ENCODE measurements around the gene PRH2.

The PRH2 gene

GRCh38 chr12:10928746-10929286 lies at the start of gene PRH2:
TSS of gene PRH2 (plus strand) at chr12:10929236. CDS start at chr12:10929274, 38 bp downstream.
- H4K20me1 ChIP-seq (ENCODE audit: insufficient read depth), result no peaks in the 10 kb centered on the region
- H3K79me2 ChIP-seq (ENCODE audit: insufficient read depth, low read depth), result no peaks in the 10 kb centered on the region
- H3K4me2 ChIP-seq, result no peak within 1 kb of the TSS
- TF ChIP-seq CTCF (conservative IDR thresholded peaks at IDR 0.05; ENCODE audit: low read depth, low read length), result no peak
- H3K27me3 ChIP-seq (ENCODE audit: insufficient read depth, low read depth), result no peaks in the 10 kb centered on the region
- no peak within 1 kb of the TSS for H3K9ac ChIP-seq
- H3K36me3 ChIP-seq (ENCODE audit: insufficient read depth), result no peaks in the 10 kb centered on the region
- no peak within 1 kb of the TSS for H3K4me3 ChIP-seq (IDR thresholded peaks at IDR 0.05; ENCODE audit: insufficient read depth, low read depth, low read length)
- H3K4me1 ChIP-seq (ENCODE audit: low read depth, poor library complexity, severe bottlenecking), result no peaks in the 10 kb centered on the region
- H2AFZ ChIP-seq (ENCODE audit: low read depth), result no peak within 1 kb of the TSS
- H3K27ac ChIP-seq, result no peak within 1 kb of the TSS

GRCh38 chr12:10884086-10884725 lies 44.8 kb upstream of the PRH2 start, which contains the start of gene PRH1:
TSS of gene PRH1 (minus strand) at chr12:10884255. CDS start at chr12:10884217, 38 bp downstream.
- H3K4me2 ChIP-seq, result no peak within 1 kb of the TSS
- no peaks in the 10 kb centered on the region for H3K4me1 ChIP-seq (ENCODE audit: low read depth, poor library complexity, severe bottlenecking)
- H3K79me2 ChIP-seq (ENCODE audit: insufficient read depth, low read depth), result no peaks in the 10 kb centered on the region
- no peaks in the 10 kb centered on the region for H3K36me3 ChIP-seq (ENCODE audit: insufficient read depth)
- TF ChIP-seq CTCF (conservative IDR thresholded peaks at IDR 0.05; ENCODE audit: low read depth, low read length), result no peak
- no peak within 1 kb of the TSS for H2AFZ ChIP-seq (ENCODE audit: low read depth)
- no peaks in the 10 kb centered on the region for H4K20me1 ChIP-seq (ENCODE audit: insufficient read depth)
- H3K9ac ChIP-seq, result no peak within 1 kb of the TSS
- H3K27me3 ChIP-seq (ENCODE audit: insufficient read depth, low read depth), result no peaks in the 10 kb centered on the region
- no peak within 1 kb of the TSS for H3K27ac ChIP-seq
- no peak within 1 kb of the TSS for H3K4me3 ChIP-seq (IDR thresholded peaks at IDR 0.05; ENCODE audit: insufficient read depth, low read depth, low read length)

- no peaks in the 10 kb centered on the region for H3K27me3 ChIP-seq (ENCODE audit: insufficient read depth, low read depth)
- no peaks in the 10 kb centered on the region for H3K79me2 ChIP-seq (ENCODE audit: insufficient read depth, low read depth)
- H2AFZ ChIP-seq (ENCODE audit: low read depth), result no peak overlapping the region
- no peak overlapping the region for H3K4me3 ChIP-seq (IDR thresholded peaks at IDR 0.05; ENCODE audit: insufficient read depth, low read depth, low read length)
- no peak overlapping the region for H3K27ac ChIP-seq
- no peaks in the 10 kb centered on the region for H4K20me1 ChIP-seq (ENCODE audit: insufficient read depth)
- H3K9ac ChIP-seq, result no peak overlapping the region
- no peaks in the 10 kb centered on the region for H3K4me1 ChIP-seq (ENCODE audit: low read depth, poor library complexity, severe bottlenecking)
- no peak for TF ChIP-seq CTCF (conservative IDR thresholded peaks at IDR 0.05; ENCODE audit: low read depth, low read length)
- H3K36me3 ChIP-seq (ENCODE audit: insufficient read depth), result no peaks in the 10 kb centered on the region
- H3K4me2 ChIP-seq, result no peak overlapping the region
Measured at GRCh38 chr12:10889226-10889625, 39.8 kb upstream of the PRH2 start.

GRCh38 chr12:10891937-10892336 lies 37.1 kb upstream of the PRH2 start:
- H2AFZ ChIP-seq (ENCODE audit: low read depth), result no peak overlapping the region
- H3K4me2 ChIP-seq, result no peak overlapping the region
- H3K27ac ChIP-seq, result no peak overlapping the region
- no peak overlapping the region for H3K4me3 ChIP-seq (IDR thresholded peaks at IDR 0.05; ENCODE audit: insufficient read depth, low read depth, low read length)
- H4K20me1 ChIP-seq (ENCODE audit: insufficient read depth), result no peaks in the 10 kb centered on the region
- H3K9ac ChIP-seq, result no peak overlapping the region
- no peaks in the 10 kb centered on the region for H3K4me1 ChIP-seq (ENCODE audit: low read depth, poor library complexity, severe bottlenecking)
- H3K27me3 ChIP-seq (ENCODE audit: insufficient read depth, low read depth), result no peaks in the 10 kb centered on the region
- no peaks in the 10 kb centered on the region for H3K79me2 ChIP-seq (ENCODE audit: insufficient read depth, low read depth)
- no peak for TF ChIP-seq CTCF (conservative IDR thresholded peaks at IDR 0.05; ENCODE audit: low read depth, low read length)
- H3K36me3 ChIP-seq (ENCODE audit: insufficient read depth), result no peaks in the 10 kb centered on the region
